Thymus (tissue), 11 donors: ENCODE measurements around the gene TSPAN17. TPM values are rescaled to one million over a fixed set of nuclear protein-coding genes. Genes with fewer than 3 reads are reported as not detected.
A peak's percentile ranks its signal among the peaks of the same experiment; 100 is the strongest.
"Not testable (repeated sequence)": the region's sequence is repeated elsewhere in the genome, so short reads cannot be mapped to it uniquely, and the experiment has no call there.

Experiments used
- DNase-seq, 9 donors: peaks; one replicate each; pipeline ENCODE4 v3.0.0-alpha.2; 2013; ENCODE audit warnings: low spot score in 9 of 9, low read depth in 6 of 9, missing footprints in 1 of 9
- H3K27ac ChIP-seq, 2 donors: one replicate each; pipeline ENCODE4 v1.5.1; 2013; ENCODE audit warnings: control low read depth in 1 of 2, low read depth in 1 of 2, low read length in 1 of 2, mild to moderate bottlenecking in 1 of 2, moderate library complexity in 1 of 2
- H3K27me3 ChIP-seq, 2 donors: one replicate each; pipeline ENCODE4 v1.5.1; 2013; ENCODE audit warnings: low read length in 1 of 2; ENCODE audit not compliant: control insufficient read depth in 2 of 2, insufficient read depth in 1 of 2
- H3K36me3 ChIP-seq, 2 donors: one replicate each; pipeline ENCODE4 v1.5.1; 2013; ENCODE audit warnings: low read length in 1 of 2, mild to moderate bottlenecking in 1 of 2, moderate library complexity in 1 of 2; ENCODE audit not compliant: control insufficient read depth in 2 of 2, insufficient read depth in 2 of 2
- H3K4me1 ChIP-seq, 2 donors: one replicate each; pipeline ENCODE4 v1.5.1; 2013; ENCODE audit warnings: low read length in 2 of 2; ENCODE audit not compliant: control insufficient read depth in 2 of 2, insufficient read depth in 2 of 2
- H3K4me3 ChIP-seq, 2 donors: one replicate each; pipeline ENCODE4 v1.5.1; 2013; ENCODE audit warnings: low read length in 2 of 2, control low read depth in 1 of 2, mild to moderate bottlenecking in 1 of 2
- H3K9me3 ChIP-seq, 2 donors: one replicate each; pipeline ENCODE4 v1.5.1; 2013; ENCODE audit warnings: low read length in 1 of 2, mild to moderate bottlenecking in 1 of 2; ENCODE audit not compliant: control insufficient read depth in 2 of 2, insufficient read depth in 1 of 2
- WGBS: extraction: QIAGEN DNeasy Blood & Tissue Kit; methylation state at CpG from one replicate; pipeline ENCODE4 v1.1.7; 2013; 5-methylcytosine and 5-hydroxymethylcytosine counted together
- polyA plus RNA-seq: library from polyadenylated mRNA; stranded (reverse); fragments of 200-250 nt; gene quantifications from one replicate; pipeline ENCODE4 v1.2.3, GENCODE V29; 2013
- total RNA-seq: library from RNA; stranded (reverse); fragments of 120-200 nt; gene quantifications from one replicate; pipeline ENCODE4 v1.2.4, GENCODE V29; 2013
- donor health status: healthy.

The TSPAN17 gene
- total and polyA plus RNA-seq, 2 donors = 8.0 to 26.5 TPM

GRCh38 chr5:176695073-176695472 lies 47.8 kb downstream of the TSPAN17 start:
- peaks cover 0 to 2% of the 10 kb centered on the region in 2 donors for H3K9me3 ChIP-seq
- no peak for DNase-seq
- WGBS = 76% methylated on average over 8 of the region's 8 CpGs
- H3K4me3 ChIP-seq = no peak overlapping the region
- H3K36me3 ChIP-seq = no peaks in the 10 kb centered on the region
- H3K4me1 ChIP-seq = no peaks in the 10 kb centered on the region
- peaks cover 6 to 80% of the 10 kb centered on the region in 2 donors for H3K27me3 ChIP-seq
- H3K27ac ChIP-seq = no peak overlapping the region

- Histone ChIP-seq H3K36me3 (no peaks in the 10 kb centered on the region), H3K9me3 (peaks cover 0 to 1% of the 10 kb centered on the region in 2 donors), H3K4me1 (no peaks in the 10 kb centered on the region), H3K27me3 (peaks cover 6 to 83% of the 10 kb centered on the region in 2 donors), H3K27ac (no peak overlapping the region), H3K4me3 (no peak overlapping the region)
- WGBS = 64% methylated on average over 10 of the region's 10 CpGs
- DNase-seq = no peak
Measured at GRCh38 chr5:176697267-176697933, 50.1 kb downstream of the TSPAN17 start.

GRCh38 chr5:176697934-176698538 lies 50.8 kb downstream of the TSPAN17 start:
- H3K4me3 ChIP-seq = no peak overlapping the region
- H3K9me3 ChIP-seq = no peaks in the 10 kb centered on the region
- H3K27me3 ChIP-seq = peaks cover 6 to 78% of the 10 kb centered on the region in 2 donors
- H3K27ac ChIP-seq = no peak overlapping the region
- H3K4me1 ChIP-seq = no peaks in the 10 kb centered on the region
- H3K36me3 ChIP-seq = no peaks in the 10 kb centered on the region
- WGBS = 29% methylated on average over 9 of the region's 9 CpGs
- peak in 1 of 9 donors; percentile 10 for DNase-seq

- not testable (repeated sequence) for DNase-seq, H3K4me3 ChIP-seq, H3K27ac ChIP-seq, H3K36me3 ChIP-seq, H3K4me1 ChIP-seq, H3K9me3 ChIP-seq
- H3K27me3 ChIP-seq = peaks cover 6 to 70% of the 10 kb centered on the region in 2 donors
- WGBS = 97% methylated on average over 5 of the region's 5 CpGs
Measured at GRCh38 chr5:176699446-176699845, 52.2 kb downstream of the TSPAN17 start.

GRCh38 chr5:176700239-176700847 lies 53.1 kb downstream of the TSPAN17 start:
- no peaks in the 10 kb centered on the region for H3K9me3 ChIP-seq

GRCh38 chr5:176702671-176703641 lies 55.7 kb downstream of the TSPAN17 start:
- H3K4me3 ChIP-seq = no peak overlapping the region
- no peaks in the 10 kb centered on the region for H3K36me3 ChIP-seq
- no peak for DNase-seq
- H3K27ac ChIP-seq = no peak overlapping the region
- H3K9me3 ChIP-seq = no peaks in the 10 kb centered on the region
- 83% methylated on average over 27 of the region's 27 CpGs for WGBS
- no peaks in the 10 kb centered on the region for H3K4me1 ChIP-seq
- peaks cover 3 to 43% of the 10 kb centered on the region in 2 donors for H3K27me3 ChIP-seq

More at GRCh38 chr5:176700239-176700847, 53.1 kb downstream of the TSPAN17 start:
- WGBS = 26% methylated on average over 16 of the region's 16 CpGs
- DNase-seq = no peak
- Histone ChIP-seq H3K27ac (no peak overlapping the region), H3K27me3 (peaks cover 6 to 62% of the 10 kb centered on the region in 2 donors), H3K4me1 (no peaks in the 10 kb centered on the region), H3K4me3 (no peak overlapping the region), H3K36me3 (no peaks in the 10 kb centered on the region)

- H3K27me3 ChIP-seq = peaks cover 3 to 35% of the 10 kb centered on the region in 2 donors
Measured at GRCh38 chr5:176703857-176704256, 56.6 kb downstream of the TSPAN17 start.

GRCh38 chr5:176704355-176704754 lies 57.1 kb downstream of the TSPAN17 start:
- Histone ChIP-seq H3K27ac (no peak overlapping the region), H3K27me3 (peaks cover 0 to 30% of the 10 kb centered on the region in 2 donors), H3K4me1 (no peaks in the 10 kb centered on the region), H3K36me3 (no peaks in the 10 kb centered on the region), H3K4me3 (no peak overlapping the region), H3K9me3 (no peaks in the 10 kb centered on the region)
- WGBS = 95% methylated on average over 3 of the region's 3 CpGs
- no peak for DNase-seq

More at GRCh38 chr5:176703857-176704256, 56.6 kb downstream of the TSPAN17 start:
- H3K4me1 ChIP-seq = no peaks in the 10 kb centered on the region
- no peaks in the 10 kb centered on the region for H3K9me3 ChIP-seq
- no peak for DNase-seq
- H3K36me3 ChIP-seq = no peaks in the 10 kb centered on the region
- H3K4me3 ChIP-seq = no peak overlapping the region
- WGBS = 93% methylated on average over 13 of the region's 13 CpGs
- H3K27ac ChIP-seq = no peak overlapping the region
